ENCODE measurements around the gene CXCL6.

GRCh38 chr4:73839071-73839470, 2.6 kb downstream of the CXCL6 start:
- TF ChIP-seq, protein P1, sequence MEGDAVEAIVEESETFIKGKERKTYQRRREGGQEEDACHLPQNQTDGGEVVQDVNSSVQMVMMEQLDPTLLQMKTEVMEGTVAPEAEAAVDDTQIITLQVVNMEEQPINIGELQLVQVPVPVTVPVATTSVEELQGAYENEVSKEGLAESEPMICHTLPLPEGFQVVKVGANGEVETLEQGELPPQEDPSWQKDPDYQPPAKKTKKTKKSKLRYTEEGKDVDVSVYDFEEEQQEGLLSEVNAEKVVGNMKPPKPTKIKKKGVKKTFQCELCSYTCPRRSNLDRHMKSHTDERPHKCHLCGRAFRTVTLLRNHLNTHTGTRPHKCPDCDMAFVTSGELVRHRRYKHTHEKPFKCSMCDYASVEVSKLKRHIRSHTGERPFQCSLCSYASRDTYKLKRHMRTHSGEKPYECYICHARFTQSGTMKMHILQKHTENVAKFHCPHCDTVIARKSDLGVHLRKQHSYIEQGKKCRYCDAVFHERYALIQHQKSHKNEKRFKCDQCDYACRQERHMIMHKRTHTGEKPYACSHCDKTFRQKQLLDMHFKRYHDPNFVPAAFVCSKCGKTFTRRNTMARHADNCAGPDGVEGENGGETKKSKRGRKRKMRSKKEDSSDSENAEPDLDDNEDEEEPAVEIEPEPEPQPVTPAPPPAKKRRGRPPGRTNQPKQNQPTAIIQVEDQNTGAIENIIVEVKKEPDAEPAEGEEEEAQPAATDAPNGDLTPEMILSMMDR (conservative IDR thresholded peaks at IDR 0.05; ENCODE audit: low read length) = no peak
- TF ChIP-seq EZH2phosphoT487 (IDR thresholded peaks at IDR 0.05; ENCODE audit: borderline replicate concordance) = no peak
